CD4-positive, alpha-beta T cell treated with Interleukin-6 for 4 hours (primary cell): ENCODE measurements around the gene AP4M1.
"Not testable (repeated sequence)": the region's sequence is repeated elsewhere in the genome, so short reads cannot be mapped to it uniquely, and the experiment has no call there.

Experiments used
- DNase-seq: peaks from one replicate; pipeline ENCODE4 v3.0.0-alpha.2; 2020; ENCODE audit warnings: mixed read lengths

AP4M1 gene

DNA sequence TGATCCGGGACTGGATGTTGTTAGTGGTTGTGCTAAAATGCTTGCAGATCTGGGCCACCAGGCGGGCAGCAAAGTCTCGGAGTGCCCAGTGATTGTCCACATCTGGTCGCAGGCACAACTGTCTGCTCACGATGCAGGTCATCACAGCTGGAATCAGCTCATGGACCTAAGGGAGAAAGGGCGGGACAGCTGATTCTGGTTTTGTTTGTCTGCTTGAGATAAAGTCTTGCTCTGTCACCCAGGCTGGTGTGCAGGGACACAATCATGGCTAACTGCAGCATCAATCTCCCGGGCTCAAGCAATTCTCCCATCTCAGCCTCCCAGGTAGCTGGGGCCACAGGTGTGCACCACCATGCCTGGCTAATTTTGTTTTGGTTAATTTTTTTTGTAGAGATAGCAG, 9.7 kb downstream of the AP4M1 start:
- DNase-seq, result no peak

DNA sequence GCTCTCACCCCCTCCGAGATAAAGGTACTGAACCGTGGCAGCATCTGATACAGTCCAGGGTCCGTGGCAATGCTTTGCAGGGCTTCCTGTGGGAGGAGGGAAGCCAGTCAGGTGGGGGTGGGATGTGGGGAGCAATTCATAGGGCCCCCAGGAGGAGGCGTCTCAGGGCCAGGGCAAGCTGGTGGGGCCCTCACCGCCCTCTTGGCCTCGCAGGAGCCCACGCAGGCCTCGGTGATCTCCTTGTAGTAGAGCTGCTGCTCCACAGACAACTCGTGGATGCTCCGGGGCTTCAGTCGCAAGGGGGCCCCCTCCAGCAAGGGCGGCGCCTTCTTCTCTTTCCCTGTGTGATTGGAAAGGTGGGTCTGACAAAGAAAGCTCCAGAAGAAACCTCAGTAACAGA, 10.5 kb downstream of the AP4M1 start:
- no peak for DNase-seq

- DNase-seq, result no peak
These were observed 13.6 kb downstream of the AP4M1 start for GRCh38 chr7:100115026-100115425.

DNA sequence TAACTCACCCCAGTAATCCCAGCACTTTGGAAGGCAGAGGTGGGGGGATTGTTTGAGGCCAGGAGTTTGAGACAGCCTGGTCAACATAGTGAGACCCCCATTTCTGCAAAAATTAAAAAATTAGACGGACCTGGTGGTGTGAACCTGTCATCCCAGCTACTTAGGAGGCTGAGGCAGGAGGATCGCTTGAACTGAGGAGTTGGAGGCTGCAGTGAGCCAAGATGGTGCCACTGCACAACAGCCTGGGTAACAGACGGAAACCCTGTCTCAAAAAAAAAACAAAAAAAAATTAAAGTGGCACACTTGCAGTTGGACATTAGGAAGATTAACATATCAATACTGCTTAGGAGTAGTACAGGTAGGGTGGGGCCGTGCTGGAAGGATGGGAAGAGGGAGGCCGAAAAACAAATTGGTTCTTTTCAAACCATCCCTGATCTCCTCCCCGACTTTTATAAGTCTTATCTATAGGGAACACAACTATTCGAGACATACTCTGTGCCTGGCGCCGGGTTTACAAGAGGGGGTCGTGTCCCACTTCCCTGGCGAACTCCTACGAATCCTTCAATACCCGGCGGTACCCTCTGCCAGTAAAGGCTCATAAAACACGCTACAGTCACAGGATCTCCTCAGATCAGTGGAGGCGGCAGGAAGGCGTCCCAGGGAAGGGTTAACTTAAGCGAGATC, 17.1 kb downstream of the AP4M1 start:
- DNase-seq, result no peak

GRCh38 chr7:100119072-100119969, 17.9 kb downstream of the AP4M1 start, which contains the start of the genes CNPY4 and TAF6:
TSS of gene CNPY4 (plus strand) at chr7:100119634. CDS start at chr7:100119745, 111 bp downstream.
TSS of gene TAF6 (minus strand) at chr7:100119358. CDS start at chr7:100114209, 5,149 bp downstream.
- DNase-seq, result peak; percentile 98

GRCh38 chr7:100119970-100120732, 18.7 kb downstream of the AP4M1 start:
- peak; percentile 80 for DNase-seq

DNA sequence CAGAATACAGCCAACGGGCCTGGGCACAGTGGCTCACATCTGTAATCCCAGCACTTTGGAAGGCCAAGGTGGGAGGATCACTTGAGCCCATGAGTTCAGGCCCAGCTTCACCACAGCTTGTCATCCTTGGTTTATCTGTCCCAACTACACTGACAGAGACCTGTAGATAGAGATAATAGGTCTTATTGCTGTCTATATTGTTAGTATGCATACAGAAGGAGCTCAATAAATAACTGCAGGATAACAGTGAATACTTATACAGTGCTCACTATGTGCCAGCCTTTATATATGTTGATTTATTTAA, 19.2 kb downstream of the AP4M1 start:
- DNase-seq, result no peak

GRCh38 chr7:100122067-100122466, 20.6 kb downstream of the AP4M1 start:
- no peak for DNase-seq

DNA sequence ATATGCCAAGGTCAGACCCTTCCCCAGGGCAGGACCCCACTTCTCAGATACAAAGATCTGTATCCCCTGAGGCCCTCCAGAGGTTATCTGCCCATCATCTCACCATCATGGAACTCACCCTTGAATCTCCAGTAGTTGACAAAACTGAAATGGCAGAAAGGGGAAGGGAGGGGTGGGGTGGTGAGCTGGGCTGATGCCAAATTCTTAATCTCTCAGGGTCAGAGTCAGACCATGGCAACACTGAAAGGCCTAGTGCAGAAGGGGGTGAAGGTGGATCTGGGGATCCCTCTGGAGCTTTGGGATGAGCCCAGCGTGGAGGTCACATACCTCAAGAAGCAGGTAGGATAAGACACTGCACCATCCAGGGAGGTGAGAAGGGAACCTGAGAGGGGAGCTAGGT, 21.1 kb downstream of the AP4M1 start:
- no peak for DNase-seq

GRCh38 chr7:100124301-100125230, 23.1 kb downstream of the AP4M1 start:
- no peak for DNase-seq

DNA sequence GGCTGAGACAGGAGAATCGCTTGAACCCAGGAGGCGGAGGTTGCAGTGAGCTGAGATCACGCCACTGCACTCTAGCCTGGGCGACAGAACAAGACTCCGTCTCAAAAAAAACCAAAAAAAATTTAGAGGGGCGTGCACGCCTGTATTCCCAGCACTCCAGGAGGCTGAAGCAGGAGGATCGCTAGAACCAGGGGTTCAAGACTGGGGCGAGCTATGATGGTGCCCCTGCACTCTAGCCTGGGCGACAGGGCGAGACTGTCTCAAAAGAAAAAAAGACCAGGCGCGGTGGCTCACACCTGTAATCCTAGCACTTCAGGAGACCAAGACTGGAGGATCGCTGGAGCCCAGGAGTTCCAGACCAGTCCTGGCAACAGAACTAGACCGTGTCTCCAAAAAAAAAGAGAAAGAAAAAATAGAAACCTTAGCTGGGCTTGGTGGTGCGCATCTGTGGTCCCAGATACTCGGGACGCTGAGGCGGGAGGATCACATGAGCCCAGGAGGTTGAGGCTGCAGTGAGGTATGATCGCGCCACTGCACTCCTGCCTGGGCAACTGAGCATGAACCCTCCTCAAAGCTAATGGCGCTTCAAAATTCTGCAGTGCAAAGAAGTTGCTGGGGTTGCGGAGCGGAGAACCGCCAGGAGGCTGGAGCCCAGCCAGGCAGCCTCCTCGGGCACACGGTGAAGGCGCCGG, 24.9 kb downstream of the AP4M1 start:
- no peak for DNase-seq

DNA sequence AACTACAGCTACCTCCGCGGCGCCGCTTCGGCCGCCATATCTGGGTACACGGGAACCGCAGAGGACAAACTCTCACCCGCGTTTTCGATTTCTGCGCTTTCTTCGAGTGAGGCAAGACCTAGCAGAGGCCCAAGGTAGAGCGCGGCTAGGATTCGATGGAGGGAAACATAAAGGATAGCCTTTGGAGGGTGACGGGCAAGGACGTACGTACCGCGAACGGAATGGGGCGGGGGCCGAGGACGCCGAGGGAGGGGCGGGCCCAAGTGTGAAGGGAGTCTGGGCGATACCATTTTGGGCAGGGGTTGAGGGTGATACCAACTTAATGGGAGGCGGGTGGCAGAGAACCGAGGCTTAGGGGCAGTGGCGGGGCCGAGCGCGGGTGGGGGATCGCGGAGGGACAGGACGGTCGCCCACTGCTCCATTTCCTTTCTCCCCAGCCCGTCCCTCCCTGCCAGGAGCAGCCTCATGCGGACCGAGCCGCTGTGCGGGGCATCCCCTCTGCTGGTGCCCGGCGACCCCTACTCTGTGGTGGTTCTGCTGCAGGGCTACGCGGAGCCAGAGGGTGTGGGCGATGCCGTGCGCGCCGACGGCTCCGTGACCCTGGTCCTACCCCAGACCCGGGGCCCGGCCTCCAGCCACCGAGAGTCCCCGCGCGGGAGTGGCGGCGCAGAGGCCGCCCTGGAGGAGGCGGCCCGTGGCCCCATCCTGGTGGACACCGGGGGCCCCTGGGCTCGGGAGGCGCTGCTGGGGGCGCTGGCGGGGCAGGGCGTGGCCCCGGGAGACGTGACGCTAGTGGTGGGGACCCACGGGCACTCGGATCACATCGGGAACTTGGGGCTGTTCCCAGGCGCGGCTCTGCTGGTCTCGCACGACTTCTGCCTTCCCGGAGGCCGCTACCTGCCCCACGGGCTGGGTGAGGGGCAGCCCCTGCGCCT, 25.8 kb downstream of the AP4M1 start, which contains the start of gene MBLAC1:
Gene MBLAC1 (plus strand): TSS at position 37 of the 935 bp plus-strand sequence. CDS start 429 bp downstream, at position 466.
- DNase-seq, result peak; percentile 92

DNA sequence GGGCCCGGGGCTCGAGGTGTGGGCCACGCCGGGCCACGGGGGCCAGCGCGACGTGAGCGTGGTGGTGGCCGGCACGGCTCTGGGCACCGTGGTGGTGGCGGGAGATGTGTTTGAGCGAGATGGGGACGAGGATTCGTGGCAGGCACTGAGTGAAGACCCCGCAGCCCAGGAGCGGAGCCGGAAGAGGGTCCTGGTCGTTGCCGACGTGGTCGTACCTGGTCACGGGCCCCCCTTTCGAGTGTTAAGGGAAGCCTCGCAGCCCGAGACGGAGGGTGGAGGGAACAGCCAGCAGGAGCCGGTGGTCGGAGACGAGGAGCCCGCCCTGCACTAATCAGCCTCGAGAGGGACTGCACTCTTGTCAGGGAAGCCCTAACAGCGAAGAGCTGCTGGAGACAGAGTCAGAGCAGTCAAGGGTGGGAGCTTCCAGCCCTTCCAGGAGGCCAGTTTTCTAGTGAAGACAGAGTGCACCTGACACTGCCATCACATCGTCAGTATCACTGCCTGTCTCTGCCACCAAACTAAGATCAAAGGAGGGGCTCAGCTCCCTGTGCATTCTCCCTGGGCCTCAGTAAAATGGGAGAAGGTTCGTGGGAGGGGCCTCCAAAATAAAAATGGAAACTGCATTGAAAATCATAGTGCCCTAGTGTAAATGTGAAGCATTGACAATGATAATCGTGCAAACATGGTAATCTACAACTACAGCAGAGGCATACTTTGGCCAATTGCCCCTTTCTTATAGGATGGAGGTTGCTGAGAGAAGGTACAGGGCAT, 26.6 kb downstream of the AP4M1 start:
- peak; percentile 40 for DNase-seq

DNA sequence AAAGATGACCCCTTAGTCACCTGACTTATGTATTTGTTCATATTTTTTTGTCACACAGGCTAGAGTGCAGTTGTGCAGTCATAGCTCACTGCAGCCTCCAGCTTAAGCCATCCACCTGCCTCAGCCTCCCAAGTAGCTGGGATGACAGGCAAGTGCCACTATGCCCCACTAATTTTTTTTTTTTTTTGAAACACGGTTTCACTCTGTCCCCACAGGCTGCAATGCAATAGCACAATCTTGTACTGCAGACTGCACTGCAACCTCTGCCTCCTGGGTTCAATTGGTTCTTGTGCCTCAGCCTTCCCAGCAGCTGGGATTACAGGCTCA, 27.2 kb downstream of the AP4M1 start:
- DNase-seq, result no peak

DNA sequence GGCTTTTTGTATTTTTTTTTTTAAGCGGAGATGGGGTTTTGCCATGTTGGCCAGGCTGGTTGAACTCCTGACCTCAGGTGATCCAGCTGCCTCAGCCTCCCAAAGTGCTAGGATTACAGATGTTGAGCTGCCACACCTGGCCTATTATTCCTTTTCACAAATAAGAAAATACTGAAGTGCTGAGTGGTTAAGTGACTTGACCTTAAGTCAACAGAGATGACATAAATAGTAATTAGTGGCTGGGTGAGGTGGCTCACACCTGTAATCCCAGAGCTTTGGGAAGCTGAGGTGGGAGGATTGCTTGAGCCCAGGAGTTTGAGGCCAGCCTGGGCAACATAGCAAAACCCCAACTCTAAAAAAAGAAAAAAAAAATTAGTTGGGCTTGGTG, 28.8 kb downstream of the AP4M1 start:
- not testable (repeated sequence) for DNase-seq

DNA sequence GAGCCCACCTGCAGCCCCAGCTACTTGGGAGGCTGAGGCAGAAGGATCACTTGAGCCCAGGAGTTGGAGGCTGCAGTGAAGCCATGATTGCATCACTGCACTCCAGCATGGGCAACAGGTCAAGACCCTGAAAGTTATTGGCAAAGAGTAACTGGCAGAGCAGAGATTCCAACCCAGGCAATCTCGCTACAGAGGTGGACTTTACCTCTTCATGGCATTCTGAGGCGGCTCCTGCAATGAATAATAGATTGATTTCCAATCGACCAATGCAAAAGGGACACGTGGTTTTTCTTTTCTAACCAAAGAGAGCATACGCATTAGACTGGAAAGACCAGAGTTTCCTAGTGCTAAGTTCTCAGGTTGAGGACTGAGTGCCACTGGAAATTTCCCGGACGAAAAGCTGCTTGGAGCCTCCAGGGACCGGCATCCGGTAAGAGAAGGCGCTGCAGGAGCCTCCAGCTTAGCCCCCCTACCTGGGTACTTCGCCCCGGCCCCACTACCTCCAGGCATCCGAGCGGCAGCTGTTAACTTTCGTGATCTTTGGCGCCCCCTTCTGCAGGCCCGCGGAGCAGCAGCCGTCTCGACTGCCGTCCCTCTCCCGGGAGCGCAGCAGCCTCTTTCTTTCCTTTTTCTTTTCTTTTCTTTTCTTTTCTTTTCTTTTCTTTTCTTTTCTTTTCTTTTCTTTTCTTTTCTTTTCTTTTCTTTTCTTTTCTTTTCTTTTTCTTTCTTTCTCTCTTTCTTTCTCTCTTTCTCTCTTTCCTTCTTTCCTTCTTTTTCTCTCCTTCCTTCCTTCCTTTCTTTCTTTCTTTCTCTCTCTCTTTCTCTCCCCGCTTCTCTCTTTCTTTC, 29.4 kb downstream of the AP4M1 start:
- DNase-seq, result peak; percentile 90

DNA sequence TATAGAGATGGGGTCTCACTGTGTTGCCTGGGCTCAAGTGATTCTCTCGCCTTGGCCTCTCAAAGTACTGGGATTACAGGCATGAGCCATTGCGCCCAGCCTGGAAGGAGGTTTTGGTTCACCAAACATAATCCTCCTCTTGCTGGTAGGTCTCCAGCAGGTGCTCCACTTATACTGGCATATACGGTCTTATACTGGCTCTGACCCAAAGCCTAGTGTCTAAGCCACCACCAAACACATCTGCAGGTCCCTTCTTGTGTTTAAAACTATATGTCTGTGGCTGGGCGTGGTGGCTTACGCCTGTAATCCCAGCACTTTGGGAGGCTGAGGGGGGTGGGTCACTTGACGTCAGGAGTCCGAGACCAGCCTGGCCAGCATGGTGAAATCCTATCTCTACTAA, 30.7 kb downstream of the AP4M1 start:
- DNase-seq, result no peak

GRCh38 chr7:100132697-100133151, 31.3 kb downstream of the AP4M1 start:
- peak; percentile 78 for DNase-seq
